ENCODE measurements around the gene DENND1A.

DENND1A gene

GRCh38 chr9:123484130-123484529 is 445.8 kb downstream of the DENND1A start:
- no peak overlapping the region for H3K4me3 ChIP-seq (ENCODE audit: low read depth, low read length)
- H3K4me1 ChIP-seq = no peaks in the 10 kb centered on the region
- H3K4me2 ChIP-seq (ENCODE audit: low read length) = no peak overlapping the region
- H3K27ac ChIP-seq = no peak overlapping the region
- TF ChIP-seq CTCF (IDR thresholded peaks at IDR 0.05) = no peak
- no peaks in the 10 kb centered on the region for H3K36me3 ChIP-seq (ENCODE audit: control insufficient read depth, insufficient read depth, low read length)
- no peak overlapping the region for H3K9ac ChIP-seq
- no peak overlapping the region for H2AFZ ChIP-seq
- H3K79me2 ChIP-seq = no peaks in the 10 kb centered on the region
- H3K27me3 ChIP-seq (ENCODE audit: control insufficient read depth, insufficient read depth, low read length) = no peaks in the 10 kb centered on the region
- no peaks in the 10 kb centered on the region for H3K9me3 ChIP-seq (ENCODE audit: control insufficient read depth, low read length)

GRCh38 chr9:123483191-123483803 is 446.6 kb downstream of the DENND1A start:
- H3K9ac ChIP-seq = no peak overlapping the region

GRCh38 chr9:123482295-123482968 is 447.5 kb downstream of the DENND1A start:
- no peaks in the 10 kb centered on the region for H3K79me2 ChIP-seq
- H3K4me3 ChIP-seq (ENCODE audit: low read depth, low read length) = no peak overlapping the region
- H3K9me3 ChIP-seq (ENCODE audit: control insufficient read depth, low read length) = no peaks in the 10 kb centered on the region
- no peak for TF ChIP-seq CTCF (IDR thresholded peaks at IDR 0.05)
- no peaks in the 10 kb centered on the region for H3K27me3 ChIP-seq (ENCODE audit: control insufficient read depth, insufficient read depth, low read length)
- no peak overlapping the region for H3K9ac ChIP-seq
- no peaks in the 10 kb centered on the region for H3K36me3 ChIP-seq (ENCODE audit: control insufficient read depth, insufficient read depth, low read length)
- no peak overlapping the region for H3K4me2 ChIP-seq (ENCODE audit: low read length)
- H3K4me1 ChIP-seq = no peaks in the 10 kb centered on the region
- H3K27ac ChIP-seq = no peak overlapping the region
- no peak overlapping the region for H2AFZ ChIP-seq

More at GRCh38 chr9:123483191-123483803, 446.6 kb downstream of the DENND1A start:
- Histone ChIP-seq H3K4me3 (ENCODE audit: low read depth, low read length) (no peak overlapping the region), H3K27me3 (ENCODE audit: control insufficient read depth, insufficient read depth, low read length) (no peaks in the 10 kb centered on the region), H3K79me2 (no peaks in the 10 kb centered on the region), H3K9me3 (ENCODE audit: control insufficient read depth, low read length) (no peaks in the 10 kb centered on the region), H2AFZ (no peak overlapping the region), H3K4me2 (ENCODE audit: low read length) (no peak overlapping the region), H3K4me1 (no peaks in the 10 kb centered on the region), H3K36me3 (ENCODE audit: control insufficient read depth, insufficient read depth, low read length) (no peaks in the 10 kb centered on the region), H3K27ac (no peak overlapping the region)
- TF ChIP-seq CTCF (IDR thresholded peaks at IDR 0.05) = no peak

GRCh38 chr9:123481209-123481865 is 448.6 kb downstream of the DENND1A start:
- Histone ChIP-seq H3K4me3 (ENCODE audit: low read depth, low read length) (no peak overlapping the region), H3K27ac (no peak overlapping the region), H3K4me1 (no peaks in the 10 kb centered on the region)

More at GRCh38 chr9:123481209-123481865, 448.6 kb downstream of the DENND1A start:
- TF ChIP-seq CTCF (IDR thresholded peaks at IDR 0.05) = no peak
- Histone ChIP-seq H2AFZ (no peak overlapping the region), H3K79me2 (no peaks in the 10 kb centered on the region), H3K4me2 (ENCODE audit: low read length) (no peak overlapping the region), H3K27me3 (ENCODE audit: control insufficient read depth, insufficient read depth, low read length) (no peaks in the 10 kb centered on the region), H3K36me3 (ENCODE audit: control insufficient read depth, insufficient read depth, low read length) (no peaks in the 10 kb centered on the region), H3K9ac (no peak overlapping the region), H3K9me3 (ENCODE audit: control insufficient read depth, low read length) (no peaks in the 10 kb centered on the region)
